Omental fat pad (tissue), 4 donors: ENCODE measurements around the gene GOT1. TPM values are rescaled to one million over a fixed set of nuclear protein-coding genes. Genes with fewer than 3 reads are reported as not detected.

Experiments
- ATAC-seq: fragments of 150-250 bp; one replicate; pipeline ENCODE4 v1.9.1; 2016; ENCODE audit warnings: mild to moderate bottlenecking, moderate library complexity; ENCODE audit not compliant: low FRiP score
- DNase-seq: peaks from one replicate; pipeline ENCODE4 v3.0.0-alpha.2; 2019; ENCODE audit warnings: low spot score
- CTCF ChIP-seq, 3 donors: fragments of 450-650 bp; IDR thresholded peaks; one replicate each; pipeline ENCODE4 v1.5.1; 2016 to 2017; ENCODE audit warnings: antibody characterized with exemption in 3 of 3, mild to moderate bottlenecking in 3 of 3, moderate library complexity in 2 of 3
- total RNA-seq, 4 donors: library from RNA; depleted of rRNA; stranded (reverse); fragments of >200 nt; gene quantifications; one replicate each; pipeline ENCODE4 v1.1.0, GENCODE V29; 2016

Gene GOT1
- 10 to 100 TPM in 3 of 4 donors, 1 to 10 TPM in 1; 10.0 to 18.1 (median 14.5) TPM for total RNA-seq

GRCh38 chr10:99430451-99431189 lies at the start of gene GOT1:
TSS of gene GOT1 (minus strand) at chr10:99430624. CDS start at chr10:99430565, 59 bp downstream.
- TF ChIP-seq CTCF (IDR thresholded peaks at IDR 0.05), result no peak
- DNase-seq (peak; percentile 80), ATAC-seq (peak; percentile 98)

- no peak for TF ChIP-seq CTCF (IDR thresholded peaks at IDR 0.05)
- DNase-seq, result no peak
- ATAC-seq, result no peak
Observed at GRCh38 chr10:99470327-99470726, 39.9 kb upstream of the GOT1 start.

- DNase-seq (no peak), ATAC-seq (no peak)
- no peak for TF ChIP-seq CTCF (IDR thresholded peaks at IDR 0.05)
Observed at GRCh38 chr10:99467236-99467999, 37.0 kb upstream of the GOT1 start.

- ATAC-seq (no peak), DNase-seq (no peak)
Observed at GRCh38 chr10:99466632-99467223, 36.3 kb upstream of the GOT1 start.

GRCh38 chr10:99461230-99461629 lies 30.8 kb upstream of the GOT1 start:
- ATAC-seq, result no peak
- no peak for DNase-seq
- no peak for TF ChIP-seq CTCF (IDR thresholded peaks at IDR 0.05)

More at GRCh38 chr10:99466632-99467223, 36.3 kb upstream of the GOT1 start:
- no peak for TF ChIP-seq CTCF (IDR thresholded peaks at IDR 0.05)

- TF ChIP-seq CTCF (IDR thresholded peaks at IDR 0.05), result no peak
- ATAC-seq (no peak), DNase-seq (no peak)
Observed at GRCh38 chr10:99460070-99460469, 29.6 kb upstream of the GOT1 start.
